ENCODE measurements around the gene C1orf174.

Gene C1orf174

GRCh38 chr1:3922851-3923250, 22.8 kb upstream of the C1orf174 start:
- H4K20me1 ChIP-seq (ENCODE audit: insufficient read depth, low read length): no peaks in the 10 kb centered on the region
- H3K79me2 ChIP-seq (ENCODE audit: low read length): no peaks in the 10 kb centered on the region
- no peaks in the 10 kb centered on the region for H3K36me3 ChIP-seq (replicated peaks; ENCODE audit: low read depth, low read length)
- H3K4me1 ChIP-seq (ENCODE audit: low read length): peaks cover 14% of the 10 kb centered on the region
- no peak overlapping the region for H3K9ac ChIP-seq (ENCODE audit: low read length)
- H2AFZ ChIP-seq (ENCODE audit: low read depth, low read length): no peak overlapping the region
- no peaks in the 10 kb centered on the region for H3K9me3 ChIP-seq (ENCODE audit: insufficient read depth, low read length)
- no peak overlapping the region for H3K4me3 ChIP-seq (ENCODE audit: low read length)
- no peaks in the 10 kb centered on the region for H3K27me3 ChIP-seq (ENCODE audit: low read depth, low read length)
- no peak for TF ChIP-seq CTCF (IDR thresholded peaks at IDR 0.05; ENCODE audit: low read depth, low read length)
- no peak for TF ChIP-seq EZH2phosphoT487 (IDR thresholded peaks at IDR 0.05; ENCODE audit: low read depth)
- no peak overlapping the region for H3K27ac ChIP-seq (ENCODE audit: low read length)
- peak overlapping the region; percentile 34 for H3K4me2 ChIP-seq (ENCODE audit: low read length)

GRCh38 chr1:3922201-3922725, 22.2 kb upstream of the C1orf174 start:
- Histone ChIP-seq H3K9me3 (ENCODE audit: insufficient read depth, low read length) (no peaks in the 10 kb centered on the region), H3K9ac (ENCODE audit: low read length) (no peak overlapping the region), H3K27ac (ENCODE audit: low read length) (no peak overlapping the region), H3K79me2 (ENCODE audit: low read length) (no peaks in the 10 kb centered on the region), H3K4me3 (ENCODE audit: low read length) (no peak overlapping the region), H3K4me2 (ENCODE audit: low read length) (peak overlapping the region; percentile 34), H3K36me3 (replicated peaks; ENCODE audit: low read depth, low read length) (no peaks in the 10 kb centered on the region), H2AFZ (ENCODE audit: low read depth, low read length) (no peak overlapping the region), H4K20me1 (ENCODE audit: insufficient read depth, low read length) (no peaks in the 10 kb centered on the region), H3K27me3 (ENCODE audit: low read depth, low read length) (no peaks in the 10 kb centered on the region), H3K4me1 (ENCODE audit: low read length) (peaks cover 14% of the 10 kb centered on the region)
- TF ChIP-seq CTCF (IDR thresholded peaks at IDR 0.05; ENCODE audit: low read depth, low read length): no peak

- Histone ChIP-seq H2AFZ (ENCODE audit: low read depth, low read length) (no peak overlapping the region), H3K4me3 (ENCODE audit: low read length) (no peak overlapping the region), H3K36me3 (replicated peaks; ENCODE audit: low read depth, low read length) (no peaks in the 10 kb centered on the region), H3K9ac (ENCODE audit: low read length) (no peak overlapping the region), H3K4me2 (ENCODE audit: low read length) (no peak overlapping the region), H3K27me3 (ENCODE audit: low read depth, low read length) (no peaks in the 10 kb centered on the region), H4K20me1 (ENCODE audit: insufficient read depth, low read length) (no peaks in the 10 kb centered on the region), H3K79me2 (ENCODE audit: low read length) (no peaks in the 10 kb centered on the region), H3K9me3 (ENCODE audit: insufficient read depth, low read length) (no peaks in the 10 kb centered on the region), H3K4me1 (ENCODE audit: low read length) (peaks cover 14% of the 10 kb centered on the region), H3K27ac (ENCODE audit: low read length) (no peak overlapping the region)
- TF ChIP-seq CTCF (IDR thresholded peaks at IDR 0.05; ENCODE audit: low read depth, low read length): no peak
- TF ChIP-seq EZH2phosphoT487 (IDR thresholded peaks at IDR 0.05; ENCODE audit: low read depth): no peak
Measured at GRCh38 chr1:3921765-3922164, 21.7 kb upstream of the C1orf174 start.

- no peaks in the 10 kb centered on the region for H3K36me3 ChIP-seq (replicated peaks; ENCODE audit: low read depth, low read length)
- no peaks in the 10 kb centered on the region for H4K20me1 ChIP-seq (ENCODE audit: insufficient read depth, low read length)
- H3K4me3 ChIP-seq (ENCODE audit: low read length): no peak overlapping the region
- no peaks in the 10 kb centered on the region for H3K9me3 ChIP-seq (ENCODE audit: insufficient read depth, low read length)
- H3K9ac ChIP-seq (ENCODE audit: low read length): no peak overlapping the region
- no peak overlapping the region for H3K4me2 ChIP-seq (ENCODE audit: low read length)
- TF ChIP-seq CTCF (IDR thresholded peaks at IDR 0.05; ENCODE audit: low read depth, low read length): no peak
- TF ChIP-seq EZH2phosphoT487 (IDR thresholded peaks at IDR 0.05; ENCODE audit: low read depth): no peak
- H3K27me3 ChIP-seq (ENCODE audit: low read depth, low read length): no peaks in the 10 kb centered on the region
- H2AFZ ChIP-seq (ENCODE audit: low read depth, low read length): no peak overlapping the region
- no peaks in the 10 kb centered on the region for H3K79me2 ChIP-seq (ENCODE audit: low read length)
- no peak overlapping the region for H3K27ac ChIP-seq (ENCODE audit: low read length)
- peaks cover 14% of the 10 kb centered on the region for H3K4me1 ChIP-seq (ENCODE audit: low read length)
Measured at GRCh38 chr1:3919706-3920105, 19.6 kb upstream of the C1orf174 start.
